NT2/D1 (cell line): Measurements from ENCODE around the gene KLHDC10.
"Not testable (repeated sequence)": the region's sequence is repeated elsewhere in the genome, so short reads cannot be mapped to it uniquely, and the experiment has no call there.

Source experiments
- SUZ12 ChIP-seq: IDR thresholded peaks from 2 replicates; pipeline ENCODE4 v1.6.1; 2011; ENCODE audit not compliant: insufficient read length, insufficient read depth; ENCODE audit errors: extremely low read depth
- YY1 ChIP-seq: IDR thresholded peaks from 2 replicates; pipeline ENCODE4 v1.6.1; 2011; ENCODE audit not compliant: insufficient read length, insufficient read depth
- ZNF274 ChIP-seq: IDR thresholded peaks from 2 replicates; pipeline ENCODE4 v1.6.1; 2011; ENCODE audit warnings: mild to moderate bottlenecking, low read depth, low read length

DNA sequence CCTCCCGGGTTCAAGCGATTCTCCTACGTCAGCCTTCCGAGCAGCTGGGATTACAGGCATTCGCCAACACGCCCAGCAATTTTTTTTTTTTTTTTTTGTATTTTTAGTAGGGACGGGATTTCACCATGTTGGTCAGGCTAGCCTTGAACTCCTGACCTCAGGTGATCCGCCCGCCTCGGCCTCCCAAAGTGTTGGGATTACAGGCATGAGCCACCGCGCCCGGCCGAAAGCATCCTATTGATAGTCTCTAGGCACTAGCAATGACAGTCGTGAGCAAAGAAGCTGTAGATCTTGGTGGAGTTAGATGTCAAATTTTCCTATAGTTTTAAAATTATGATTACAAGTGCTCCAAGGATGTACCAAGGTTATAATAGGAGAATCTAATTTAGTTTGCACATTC is 18.1 kb upstream of the KLHDC10 start:
- TF ChIP-seq YY1, ZNF274, SUZ12: not testable (repeated sequence)
